ENCODE results near the gene HOXC10.

Gene HOXC10

GRCh38 chr12:54010972-54011664 lies 26.2 kb downstream of the HOXC10 start:
- in situ Hi-C loops (cut with HindIII; ENCODE audit: low sequenced_read_pairs), result loop anchor here (25.0 kb wide), 1 partner anchor 201 kb away; no protein-coding TSS in a partner anchor

DNA sequence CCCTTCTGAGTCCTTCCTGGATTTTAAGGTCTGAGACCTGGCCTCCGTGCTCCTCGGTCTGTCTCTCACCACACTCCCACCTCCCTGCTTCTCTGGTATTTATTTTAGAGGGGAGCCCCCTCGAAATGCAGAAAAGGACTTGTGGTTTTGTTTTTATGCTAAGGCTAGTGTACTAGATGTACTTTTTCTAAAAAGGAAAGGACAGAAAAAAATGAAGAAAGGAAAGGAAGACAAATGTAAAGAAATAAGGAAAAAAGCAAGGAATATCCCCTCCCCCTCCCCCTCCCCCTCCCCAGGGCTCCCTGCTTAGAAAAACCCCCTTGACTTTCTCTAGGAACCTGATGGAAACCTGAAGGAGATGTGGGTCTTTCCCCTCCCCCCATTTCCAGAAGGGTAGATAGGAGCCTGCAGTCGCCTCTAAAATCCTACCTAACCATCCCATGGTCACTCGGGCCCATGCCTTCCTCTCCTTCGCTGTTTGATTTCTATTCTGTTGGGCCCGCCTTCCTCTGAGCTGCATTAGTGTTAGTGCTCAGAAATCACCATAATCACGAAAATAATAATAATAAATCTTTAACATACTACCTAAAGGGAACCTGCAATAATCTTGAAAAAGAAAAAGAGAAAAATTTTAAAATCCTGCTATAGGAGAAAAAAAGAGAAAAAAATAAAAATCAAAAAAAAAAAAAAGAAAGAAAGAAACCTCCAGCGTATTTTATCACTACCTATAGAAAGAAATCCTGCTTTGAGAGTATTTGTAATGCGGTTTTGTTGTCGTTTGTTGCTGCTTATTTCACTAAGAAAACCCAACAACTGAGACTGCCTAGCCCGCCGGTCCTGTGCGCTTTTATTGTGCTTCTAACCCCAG lies 27.0 kb downstream of the HOXC10 start:
- in situ Hi-C loops (cut with HindIII; ENCODE audit: low sequenced_read_pairs), result loop anchor here (25.0 kb wide), 1 partner anchor 200 kb away; no protein-coding TSS in a partner anchor

DNA sequence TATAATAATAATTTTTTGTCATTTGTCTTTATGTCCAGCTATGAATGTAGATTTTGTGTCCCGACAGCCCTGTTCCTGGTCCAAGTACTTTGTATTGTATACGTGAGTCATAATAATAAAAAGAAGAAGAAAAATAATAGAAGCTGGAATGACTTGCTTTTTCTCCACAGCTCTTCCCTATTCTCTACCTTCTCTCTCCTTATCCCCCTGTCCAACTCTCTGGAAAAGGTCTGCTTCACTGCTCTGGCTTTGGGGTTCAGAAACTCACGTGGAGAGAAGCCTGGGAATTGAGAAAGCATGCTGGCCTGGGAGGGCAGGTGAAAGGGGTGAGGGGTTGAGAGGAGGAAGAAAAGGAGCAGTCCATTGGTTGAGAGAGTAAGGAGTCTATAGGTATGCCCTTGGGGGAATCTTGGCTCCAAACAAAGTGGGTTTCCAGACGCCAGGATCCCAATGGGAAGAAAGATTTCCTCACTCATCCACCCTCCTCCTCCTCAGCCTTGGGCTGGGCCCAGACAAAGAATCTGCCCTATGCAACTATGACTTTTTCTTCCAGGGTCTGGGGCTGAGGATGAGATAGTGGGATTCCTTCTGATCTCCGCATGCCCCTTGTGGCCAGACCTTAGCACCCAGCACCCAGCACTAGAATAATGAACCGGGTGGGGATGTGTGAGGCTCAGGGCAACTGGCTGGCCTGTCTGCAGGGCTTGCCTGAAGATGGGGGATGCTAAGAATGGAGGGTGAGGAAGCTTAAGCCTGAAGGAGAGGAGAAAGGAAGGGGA lies 27.9 kb downstream of the HOXC10 start:
- in situ Hi-C loops (cut with HindIII; ENCODE audit: low sequenced_read_pairs), result loop anchor here (25.0 kb wide), 1 partner anchor 199 kb away; no protein-coding TSS in a partner anchor

DNA sequence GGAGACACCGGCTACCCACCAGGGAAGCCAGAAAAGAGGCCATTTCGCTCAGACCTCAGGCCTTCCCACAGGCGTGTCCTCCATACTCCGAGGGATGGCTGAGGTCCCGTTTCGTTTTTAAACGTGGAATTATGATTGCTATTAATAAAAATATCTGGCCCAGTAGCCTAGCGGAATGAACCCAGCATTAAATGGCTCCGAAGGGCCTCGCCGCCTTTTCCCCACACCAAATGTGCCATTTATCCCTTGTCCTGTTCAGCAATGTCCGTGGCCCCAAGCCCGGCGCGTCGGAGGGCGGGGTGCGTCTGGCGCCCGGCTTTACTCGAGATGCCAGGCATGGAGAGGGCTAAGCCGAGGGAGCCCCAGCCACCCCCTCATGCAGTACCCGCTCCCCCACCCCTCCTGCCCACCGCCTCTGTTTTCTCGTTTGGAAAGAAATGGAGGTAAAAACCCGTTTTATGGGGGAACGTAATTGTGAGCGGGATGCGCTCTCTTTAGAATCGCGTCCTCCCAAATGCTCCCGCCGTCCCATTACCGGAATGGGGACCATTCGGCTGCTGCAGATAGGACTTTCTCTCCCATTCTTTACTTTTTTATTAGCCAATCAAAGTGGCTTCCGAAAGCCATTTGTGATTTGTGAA lies 29.6 kb downstream of the HOXC10 start:
- in situ Hi-C loops (cut with HindIII; ENCODE audit: low sequenced_read_pairs), result loop anchor here (25.0 kb wide), 1 partner anchor 198 kb away; no protein-coding TSS in a partner anchor

DNA sequence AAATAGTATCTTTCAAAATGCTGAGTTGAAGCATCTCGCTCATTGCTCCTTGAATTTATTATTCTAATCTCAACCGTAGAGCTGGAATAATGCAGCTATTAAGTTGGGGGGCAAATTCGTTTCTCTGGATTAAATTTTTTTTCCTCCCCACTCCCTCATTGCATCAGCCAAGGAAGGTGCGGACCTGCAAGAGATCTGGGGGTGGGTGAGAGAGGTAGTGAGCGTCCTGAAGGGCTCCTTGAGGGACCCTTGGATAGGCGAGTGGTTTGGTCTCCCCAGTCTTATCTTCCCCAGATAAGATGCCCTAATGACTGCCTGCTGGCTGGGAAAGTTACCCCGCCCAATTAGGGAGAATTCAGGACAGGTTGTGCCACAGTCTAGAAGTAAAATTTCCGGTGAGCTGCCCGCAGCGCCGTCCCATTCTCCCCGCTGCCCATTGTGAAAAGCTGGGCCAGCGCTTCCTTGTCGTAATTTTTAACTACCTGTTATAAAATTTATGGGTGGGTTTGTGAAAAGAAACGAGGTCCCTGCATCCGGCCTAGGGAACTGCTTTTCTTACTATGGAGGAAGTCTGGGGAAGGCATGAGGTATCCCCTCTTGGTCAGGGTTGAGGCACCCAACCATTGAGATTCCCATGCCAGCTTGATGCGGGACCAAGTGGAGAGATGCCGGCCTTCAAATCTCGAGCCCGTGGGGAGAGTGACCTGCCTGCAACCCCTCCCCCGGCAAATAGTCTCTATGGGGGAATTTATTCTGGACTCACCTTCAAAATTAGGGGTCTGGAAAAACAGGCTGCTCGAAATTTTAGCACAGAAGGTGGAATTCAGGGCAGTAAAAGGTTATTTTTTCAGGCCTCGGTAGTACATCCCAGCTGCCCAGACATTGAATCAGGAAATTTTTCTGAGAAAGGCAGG lies 30.3 kb downstream of the HOXC10 start:
- in situ Hi-C loops (cut with HindIII; ENCODE audit: low sequenced_read_pairs), result loop anchor here (25.0 kb wide), 1 partner anchor 197 kb away; no protein-coding TSS in a partner anchor

GRCh38 chr12:54016051-54016450 lies 31.1 kb downstream of the HOXC10 start:
- in situ Hi-C loops (cut with HindIII; ENCODE audit: low sequenced_read_pairs), result loop anchor here (25.0 kb wide), 1 partner anchor 196 kb away; no protein-coding TSS in a partner anchor

- in situ Hi-C loops (cut with HindIII; ENCODE audit: low sequenced_read_pairs), result loop anchor here (25.0 kb wide), 1 partner anchor 196 kb away; no protein-coding TSS in a partner anchor
Measured at GRCh38 chr12:54016478-54016964, 31.6 kb downstream of the HOXC10 start.

- in situ Hi-C loops (cut with HindIII; ENCODE audit: low sequenced_read_pairs), result loop anchor here (25.0 kb wide), 1 partner anchor 195 kb away; no protein-coding TSS in a partner anchor
Measured at GRCh38 chr12:54017027-54017788, 32.3 kb downstream of the HOXC10 start.

GRCh38 chr12:54017878-54018467 lies 33.0 kb downstream of the HOXC10 start:
- in situ Hi-C loops (cut with HindIII; ENCODE audit: low sequenced_read_pairs), result loop anchor here (25.0 kb wide), 1 partner anchor 194 kb away; no protein-coding TSS in a partner anchor

DNA sequence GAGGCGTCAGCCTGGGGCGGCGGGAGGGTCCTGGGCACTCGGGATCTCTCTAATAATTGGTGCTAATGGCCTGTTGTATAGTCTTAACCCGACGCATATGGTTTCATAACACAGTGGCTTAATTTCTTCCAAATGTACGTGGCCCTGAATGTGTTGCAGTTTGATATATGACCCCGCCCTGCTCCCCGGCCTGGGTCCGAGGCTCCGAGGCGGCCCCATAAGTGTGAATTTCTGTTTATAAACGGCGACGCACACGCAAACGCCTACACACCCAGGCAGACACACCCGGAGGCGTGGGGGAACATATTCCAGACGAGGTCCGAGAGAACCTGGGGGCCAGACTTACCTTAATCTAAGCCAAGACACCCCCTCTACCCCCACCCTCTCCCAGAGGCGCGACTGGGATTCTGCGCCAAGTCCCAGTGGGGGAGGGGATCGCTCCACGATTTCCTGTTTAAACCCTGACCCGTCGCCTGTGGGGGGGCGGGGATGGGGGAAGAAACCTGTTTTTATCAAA lies 33.6 kb downstream of the HOXC10 start:
- in situ Hi-C loops (cut with HindIII; ENCODE audit: low sequenced_read_pairs), result loop anchor here (25.0 kb wide), 1 partner anchor 194 kb away; no protein-coding TSS in a partner anchor

DNA sequence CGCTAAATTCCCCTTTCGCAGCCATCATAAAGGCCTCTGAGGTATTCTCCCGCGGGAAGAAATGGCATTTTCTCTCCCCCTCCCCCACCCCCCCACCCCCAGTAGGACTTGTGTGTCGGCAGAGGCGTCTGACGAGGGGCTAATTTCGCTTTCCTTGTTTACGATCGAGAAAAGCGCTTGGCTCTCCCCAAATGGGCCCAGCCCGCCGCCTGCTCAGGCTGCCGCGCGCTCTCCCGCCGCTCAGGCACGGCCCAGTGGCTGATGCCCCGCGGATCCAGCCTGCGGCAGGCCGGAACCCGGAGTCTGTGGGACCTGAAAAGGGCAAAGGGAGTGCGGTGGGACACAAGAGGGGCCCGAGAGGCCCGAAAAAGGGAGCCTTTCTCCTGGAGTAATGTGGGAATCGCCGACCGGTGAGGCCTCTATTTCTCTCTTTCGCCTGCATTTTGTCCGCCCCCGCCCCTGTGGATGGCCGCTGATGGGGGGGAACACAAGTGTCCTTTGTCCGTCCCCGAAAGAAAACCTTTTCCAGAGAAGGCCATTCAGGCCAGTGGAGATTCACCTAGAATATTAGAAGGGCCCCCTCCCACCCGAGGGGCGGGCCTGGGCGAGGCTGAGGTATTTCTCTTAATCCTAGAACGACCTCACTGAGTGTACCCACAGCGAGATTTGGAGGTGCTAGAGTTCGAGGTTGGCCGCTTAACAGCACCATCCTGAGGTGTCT lies 34.3 kb downstream of the HOXC10 start:
- in situ Hi-C loops (cut with HindIII; ENCODE audit: low sequenced_read_pairs), result loop anchor here (25.0 kb wide), 1 partner anchor 193 kb away; no protein-coding TSS in a partner anchor

DNA sequence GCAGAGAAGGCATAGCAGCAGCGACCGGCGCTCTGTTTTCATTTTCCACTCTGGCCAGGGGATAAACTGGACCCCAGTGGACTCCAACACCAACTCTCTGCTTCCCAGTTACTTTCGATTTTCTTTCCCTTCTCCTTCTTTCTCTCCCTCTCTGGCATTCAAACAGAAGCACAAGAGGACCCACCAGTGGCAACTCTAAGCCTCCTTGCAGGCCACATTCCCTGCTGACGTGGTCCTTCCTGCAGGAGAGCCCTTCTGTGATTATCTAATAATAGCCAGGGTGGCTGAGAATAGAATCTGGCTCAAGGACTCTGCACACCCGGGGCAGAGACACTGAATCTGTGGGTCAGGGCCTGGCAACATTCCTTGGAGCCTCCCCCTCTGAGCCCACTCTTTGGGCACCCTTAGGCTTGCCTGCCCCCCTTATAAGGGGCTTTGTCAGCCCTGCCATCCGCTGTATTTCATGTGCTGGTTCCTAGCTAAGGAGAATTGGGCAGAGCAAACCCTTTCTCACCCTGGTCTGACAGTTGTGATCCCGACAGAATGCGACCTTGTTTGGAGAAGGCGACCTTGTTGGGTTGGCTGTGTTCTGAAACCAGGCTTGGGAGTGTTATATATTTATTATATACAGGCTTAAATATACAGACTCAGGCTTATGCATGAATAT lies 35.1 kb downstream of the HOXC10 start:
- in situ Hi-C loops (cut with HindIII; ENCODE audit: low sequenced_read_pairs), result loop anchor here (25.0 kb wide), 1 partner anchor 192 kb away; no protein-coding TSS in a partner anchor

DNA sequence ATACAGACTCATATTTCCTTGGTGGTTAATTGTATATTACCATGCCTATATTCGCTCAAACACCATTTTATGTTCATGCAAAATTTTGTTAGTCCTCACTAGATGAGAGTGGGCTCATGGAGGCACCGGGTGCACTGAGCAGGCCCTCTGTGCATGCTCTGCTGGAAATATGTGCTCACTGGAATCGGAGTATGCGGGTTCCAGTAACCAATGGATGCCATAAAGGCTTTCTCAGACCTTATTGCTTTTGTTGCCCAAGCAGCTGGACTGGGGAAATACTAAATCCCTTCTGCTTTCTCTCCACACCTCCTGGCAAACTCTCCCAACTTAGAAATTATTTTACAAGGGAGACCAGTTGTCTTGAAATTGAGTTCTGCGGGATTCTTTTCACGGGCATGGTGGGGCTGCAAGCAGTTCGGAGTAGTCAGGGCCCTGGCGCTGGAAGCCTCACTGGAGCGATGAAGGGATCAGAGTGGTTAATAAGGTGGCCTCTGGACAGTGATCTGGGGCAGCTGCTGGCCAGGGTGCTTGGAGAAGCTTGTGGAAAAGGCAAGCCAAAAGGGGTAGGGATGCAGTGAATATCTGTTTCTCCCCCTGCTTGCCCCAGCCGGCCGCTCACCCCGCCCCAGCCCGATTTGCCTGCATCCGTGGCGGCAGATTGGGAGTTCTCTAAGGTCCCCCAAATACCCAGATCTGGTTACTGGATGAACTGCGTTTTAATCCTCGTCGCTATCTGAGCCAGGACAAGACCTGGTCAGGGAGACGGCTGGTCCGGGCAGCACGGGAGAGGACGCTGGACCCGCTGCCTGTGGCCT lies 35.9 kb downstream of the HOXC10 start:
- in situ Hi-C loops (cut with HindIII; ENCODE audit: low sequenced_read_pairs), result loop anchor here (25.0 kb wide), 1 partner anchor 192 kb away; no protein-coding TSS in a partner anchor

GRCh38 chr12:54021432-54022013 lies 36.6 kb downstream of the HOXC10 start:
- in situ Hi-C loops (cut with HindIII; ENCODE audit: low sequenced_read_pairs), result loop anchor here (25.0 kb wide), 1 partner anchor 191 kb away; no protein-coding TSS in a partner anchor

All from DLD1 (cell line).